H1 (cell line): ENCODE measurements around the gene NR2C2. TPM values are rescaled to one million over a fixed set of nuclear protein-coding genes. Genes with fewer than 3 reads are reported as not detected.

Experiments used
- CTCF ChIA-PET: fragments of 300-600 bp; sonication (Branson Sonifier 250); formaldehyde crosslinking; loops from one replicate; lab custom pipeline; 2021; ENCODE audit not compliant: partially characterized antibody; lab: Charles Lee
- POLR2A ChIA-PET: fragments of 300-600 bp; sonication (Branson Sonifier 250); formaldehyde crosslinking; loops from one replicate; lab custom pipeline; 2021; ENCODE audit warnings: inconsistent platforms; ENCODE audit not compliant: partially characterized antibody; lab: Charles Lee
- DNase-seq, 2 experiments: peaks; one replicate each; pipeline versions ENCODE4 v3.0.0 to v3.0.0-alpha.2; 2010 to 2022; ENCODE audit warnings: low spot score in 2 of 2, low read depth in 1 of 2, mixed read lengths in 1 of 2
- FAIRE-seq: peaks from 2 replicates; lab custom pipeline; 2011; peaks lifted over from hg19 to GRCh38; lab: Jason Lieb, UNC
- H2AFZ ChIP-seq: 2 replicates; pipeline ENCODE4 v1.8.1; 2012; ENCODE audit warnings: low read length, inconsistent platforms
- H2AK5ac ChIP-seq: 2 replicates; pipeline ENCODE4 v1.6.1; 2013; ENCODE audit warnings: low read depth, low read length
- H2BK120ac ChIP-seq: replicated peaks from 2 replicates; pipeline ENCODE3; 2013; ENCODE audit warnings: low read depth, low read length, inconsistent platforms
- H2BK12ac ChIP-seq: 2 replicates; pipeline ENCODE4 v1.6.1; 2013; ENCODE audit warnings: low read depth, low read length
- H2BK15ac ChIP-seq: 2 replicates; pipeline ENCODE4 v1.6.1; 2013; ENCODE audit warnings: low read length
- H2BK20ac ChIP-seq: 2 replicates; pipeline ENCODE4 v1.6.1; 2013; ENCODE audit warnings: low read length
- H2BK5ac ChIP-seq: 2 replicates; pipeline ENCODE4 v1.6.1; 2013; ENCODE audit warnings: low read depth, low read length
- H3K14ac ChIP-seq: 2 replicates; pipeline ENCODE4 v1.6.1; 2013; ENCODE audit warnings: inconsistent platforms; ENCODE audit not compliant: insufficient read length
- H3K18ac ChIP-seq: 2 replicates; pipeline ENCODE4 v1.6.1; 2013; ENCODE audit warnings: low read length; ENCODE audit errors: extremely low read depth
- H3K23ac ChIP-seq: 2 replicates; pipeline ENCODE4 v1.6.1; 2013; ENCODE audit warnings: inconsistent platforms; ENCODE audit not compliant: insufficient read length
- H3K23me2 ChIP-seq: 2 replicates; pipeline ENCODE4 v1.6.1; 2013; ENCODE audit warnings: low read depth, low read length
- H3K27ac ChIP-seq: 2 replicates; pipeline ENCODE4 v1.6.1; 2011; ENCODE audit warnings: low read depth, low read length, inconsistent platforms
- H3K27me3 ChIP-seq, 4 experiments: replicated peaks in 1 of 4; 1 replicate in 1 of 4; 2 replicates in 3 of 4; pipeline versions ENCODE4 v1.6.1 to v1.8.1; 2011 to 2013; ENCODE audit warnings: low read length in 3 of 4, mild to moderate bottlenecking in 3 of 4, inconsistent platforms in 2 of 4, mixed read lengths in 2 of 4, moderate library complexity in 1 of 4; ENCODE audit not compliant: control insufficient read depth in 3 of 4, insufficient read depth in 3 of 4; ENCODE audit errors: extremely low read depth in 1 of 4
- H3K36me3 ChIP-seq, 4 experiments: 2 replicates each; pipeline versions ENCODE4 v1.6.1 to v1.8.1; 2011 to 2013; ENCODE audit warnings: mild to moderate bottlenecking in 4 of 4, low read length in 3 of 4, moderate library complexity in 2 of 4, control low read depth in 1 of 4, inconsistent platforms in 1 of 4; ENCODE audit not compliant: insufficient read depth in 4 of 4, control insufficient read depth in 2 of 4
- H3K4ac ChIP-seq: replicated peaks from 2 replicates; pipeline ENCODE3; 2013; ENCODE audit warnings: low read length, low read depth, mixed read lengths, inconsistent platforms; ENCODE audit not compliant: insufficient read length
- H3K4me1 ChIP-seq, 4 experiments: replicated peaks in 1 of 4; 1 replicate in 1 of 4; 2 replicates in 3 of 4; pipeline versions ENCODE4 v1.6.1 to v1.8.1; 2011 to 2013; ENCODE audit warnings: low read length in 3 of 4, inconsistent platforms in 2 of 4, mixed read lengths in 1 of 4; ENCODE audit not compliant: insufficient read depth in 4 of 4, control insufficient read depth in 3 of 4
- H3K4me2 ChIP-seq, 2 experiments: 2 replicates each; pipeline versions ENCODE4 v1.6.1 to v1.8.1; 2011 to 2013; ENCODE audit warnings: low read depth in 2 of 2, low read length in 2 of 2, control low read depth in 1 of 2, inconsistent platforms in 1 of 2, mild to moderate bottlenecking in 1 of 2; ENCODE audit not compliant: insufficient read depth in 1 of 2
- H3K4me3 ChIP-seq, 4 experiments: fragments of 200-600, 300-600 bp in 1 of 4; sonication (generic), shearing (Covaris generic), sonication (Bioruptor Twin) in 1 of 4; 2 replicates each; pipeline versions ENCODE4 v1.5.1 to v1.8.1; 2011 to 2016; ENCODE audit warnings: low read length in 4 of 4, low read depth in 3 of 4, control low read depth in 2 of 4, inconsistent platforms in 2 of 4, mild to moderate bottlenecking in 2 of 4, mixed read lengths in 1 of 4, moderate library complexity in 1 of 4; ENCODE audit not compliant: insufficient read depth in 2 of 4; ENCODE audit errors: extremely low read depth in 1 of 4
- H3K56ac ChIP-seq: replicated peaks from 2 replicates; pipeline ENCODE3; 2013; ENCODE audit warnings: low read depth, mild to moderate bottlenecking, mixed read lengths, low read length, inconsistent platforms; ENCODE audit not compliant: insufficient read length
- H3K79me1 ChIP-seq: 2 replicates; pipeline ENCODE4 v1.6.1; 2013; ENCODE audit warnings: low read depth, low read length, control low read depth
- H3K79me2 ChIP-seq, 2 experiments: 2 replicates each; pipeline versions ENCODE4 v1.6.1 to v1.8.1; 2012 to 2013; ENCODE audit warnings: low read length in 2 of 2, mild to moderate bottlenecking in 2 of 2, inconsistent platforms in 1 of 2; ENCODE audit not compliant: insufficient read depth in 2 of 2, control insufficient read depth in 1 of 2
- H3K9ac ChIP-seq, 4 experiments: replicated peaks in 1 of 4; 1 replicate in 1 of 4; 2 replicates in 3 of 4; pipeline versions ENCODE4 v1.6.1 to v1.8.1; 2011 to 2013; ENCODE audit warnings: low read depth in 3 of 4, low read length in 3 of 4, control low read depth in 2 of 4, mild to moderate bottlenecking in 2 of 4, moderate library complexity in 2 of 4, inconsistent platforms in 1 of 4; ENCODE audit errors: extremely low read depth in 1 of 4
- H3K9me3 ChIP-seq, 2 experiments: 2 replicates each; pipeline versions ENCODE4 v1.6.1 to v1.8.1; 2012 to 2013; ENCODE audit warnings: mild to moderate bottlenecking in 2 of 2, moderate library complexity in 2 of 2, control low read depth in 1 of 2, inconsistent platforms in 1 of 2, low read depth in 1 of 2, low read length in 1 of 2, mixed read lengths in 1 of 2; ENCODE audit not compliant: insufficient read depth in 2 of 2
- H4K20me1 ChIP-seq, 2 experiments: replicated peaks in 1 of 2; 2 replicates each; pipeline versions ENCODE3 to v1.8.1; 2011 to 2013; ENCODE audit warnings: inconsistent platforms in 2 of 2, low read length in 2 of 2, mild to moderate bottlenecking in 1 of 2; ENCODE audit not compliant: insufficient read depth in 2 of 2, control insufficient read depth in 1 of 2
- H4K5ac ChIP-seq: 2 replicates; pipeline ENCODE4 v1.6.1; 2013; ENCODE audit warnings: low read length, low read depth, mixed read lengths, inconsistent platforms; ENCODE audit not compliant: insufficient read length
- H4K8ac ChIP-seq: 2 replicates; pipeline ENCODE4 v1.8.0; 2013; ENCODE audit warnings: mild to moderate bottlenecking, moderate library complexity, low read length, inconsistent platforms; ENCODE audit not compliant: insufficient read depth; ENCODE audit errors: extremely low read depth
- H4K91ac ChIP-seq: replicated peaks from 2 replicates; pipeline ENCODE3; 2013; ENCODE audit warnings: low read length, mixed read lengths, inconsistent platforms; ENCODE audit not compliant: insufficient read length
- CBX5 ChIP-seq: fragments of 300-800, 300-1000 bp; sonication (generic); IDR thresholded peaks from 2 replicates; pipeline ENCODE4 v1.7.1; 2016; ENCODE audit warnings: antibody characterized with exemption, low read length, low read depth
- CTBP2 ChIP-seq: IDR thresholded peaks from 2 replicates; pipeline ENCODE4 v1.7.0; 2011; ENCODE audit warnings: borderline replicate concordance, mild to moderate bottlenecking, moderate library complexity, mixed read lengths, low read length; ENCODE audit not compliant: insufficient read depth, insufficient read length
- MAFK ChIP-seq: IDR thresholded peaks from 2 replicates; pipeline ENCODE4 v1.6.1; 2012; ENCODE audit warnings: low read depth, mild to moderate bottlenecking, improper control_type of control experiment, low read length
- POU5F1 ChIP-seq: IDR thresholded peaks from 2 replicates; pipeline ENCODE4 v1.6.1; 2011; ENCODE audit warnings: low read depth, mild to moderate bottlenecking, low read length, moderate library complexity
- RAD21 ChIP-seq, 2 experiments: IDR thresholded peaks in 1 of 2; conservative IDR thresholded peaks in 1 of 2; 2 replicates each; pipeline ENCODE4 v1.6.1; 2011; ENCODE audit warnings: low read depth in 2 of 2, low read length in 2 of 2, improper control_type of control experiment in 1 of 2, inconsistent platforms in 1 of 2, mild to moderate bottlenecking in 1 of 2, moderate library complexity in 1 of 2
- SP2 ChIP-seq: IDR thresholded peaks from 2 replicates; pipeline ENCODE4 v1.6.1; 2012; ENCODE audit warnings: mild to moderate bottlenecking, low read length, inconsistent platforms
- SUZ12 ChIP-seq: fragments of 200-600 bp; sonication (generic); IDR thresholded peaks from 2 replicates; pipeline ENCODE4 v1.6.1; 2012; ENCODE audit warnings: mild to moderate bottlenecking, inconsistent platforms, low read length, moderate library complexity, mixed read lengths
- TAF1 ChIP-seq: IDR thresholded peaks from 2 replicates; pipeline ENCODE4 v1.6.1; 2011; ENCODE audit warnings: mild to moderate bottlenecking, low read depth, low read length
- TCF12 ChIP-seq: IDR thresholded peaks from 2 replicates; pipeline ENCODE4 v1.6.1; 2011; ENCODE audit warnings: low read depth, mild to moderate bottlenecking, low read length
- TEAD4 ChIP-seq: IDR thresholded peaks from 2 replicates; pipeline ENCODE4 v1.6.1; 2012; ENCODE audit warnings: low read depth, low read length, inconsistent platforms, mixed read lengths
- WGBS, 2 experiments: shearing (Covaris generic) in 1 of 2; methylation state at CpG; one replicate each; pipeline versions ENCODE4 v1.1.6 to v1.1.7; 2013 to 2015; ENCODE audit warnings: low lambda C conversion rate in 2 of 2, mixed read lengths in 2 of 2, inconsistent platforms in 1 of 2, low coverage in 1 of 2, missing lambda C conversion rate in 1 of 2; ENCODE audit not compliant: insufficient replicate concordance in 2 of 2, insufficient coverage in 1 of 2, insufficient read length in 1 of 2; ENCODE audit errors: extremely low coverage in 1 of 2, missing lambda C conversion rate in 1 of 2; 5-methylcytosine and 5-hydroxymethylcytosine counted together
- polyA plus RNA-seq, 7 experiments: library from polyadenylated mRNA; depleted of rRNA in 3 of 7; stranded (reverse) in 5 of 7; unstranded in 2 of 7; fragments of >200 nt in 5 of 7; fragments of 200-250 nt in 2 of 7; gene quantifications; 1 replicate in 5 of 7; 2 replicates in 1 of 7; 4 replicates in 1 of 7; pipeline versions ENCODE4 v1.2.1 to v1.2.3, GENCODE V29; 2011 to 2013; ENCODE audit warnings: missing spikeins in 2 of 7, mixed read lengths in 2 of 7
- total RNA-seq: library from RNA; stranded (reverse); fragmentation: NEBNext Ultra II Directional; extraction: Animal tissue kit (Norgen Biotek cat#: 25700); gene quantifications from 2 replicates; pipeline ENCODE4 v1.2.1, GENCODE V29; 2021
- TF ChIP-seq, protein P1 (sequence below): IDR thresholded peaks from 2 replicates; pipeline ENCODE4 v1.6.1; 2012; ENCODE audit warnings: inconsistent platforms

NR2C2 gene
- total and polyA plus RNA-seq, 2 of the 8 experiments (the other 6 are each of a cell fraction or from before 2014, with no cell fraction given) = 16.6 to 44.4 TPM

DNA sequence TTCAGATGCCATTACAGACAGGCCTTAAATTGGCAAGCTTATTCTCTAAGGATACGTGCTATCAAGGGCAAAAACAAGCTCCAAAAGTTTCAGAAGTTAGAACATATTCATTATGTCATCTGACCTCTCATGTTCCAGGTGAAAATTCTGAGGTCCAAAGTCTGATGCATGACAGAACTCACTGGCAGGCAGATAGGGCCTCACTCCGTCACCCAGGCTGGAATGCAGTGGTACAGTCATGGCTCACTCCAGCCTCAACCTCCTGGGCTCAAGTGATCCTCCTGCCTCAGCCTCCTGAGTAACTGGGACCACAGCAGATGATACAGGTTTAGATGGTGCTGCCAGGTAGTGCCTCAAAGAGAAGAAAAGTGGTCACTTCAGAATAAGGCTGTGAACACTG is 102.2 kb downstream of the NR2C2 start:
- Histone ChIP-seq H4K5ac (no peak overlapping the region), H3K4me3 (no peak overlapping the region), H2BK15ac (no peak overlapping the region), H4K8ac (no peak overlapping the region), H3K9me3 (no peaks in the 10 kb centered on the region), H3K36me3 (peaks cover 21 to 70% (median 49%) of the 10 kb centered on the region in 4 experiments; a peak in 7 of 8 replicates), H3K4me1 (no peaks in the 10 kb centered on the region; a peak in 1 of 7 replicates), H3K27ac (no peak overlapping the region), H4K20me1 (peaks cover 17 to 25% of the 10 kb centered on the region in 2 experiments), H2BK5ac (no peak overlapping the region), H3K14ac (no peak overlapping the region), H2AFZ (no peak overlapping the region), H3K9ac (no peak overlapping the region), H3K79me2 (peaks cover 0 to 25% of the 10 kb centered on the region in 2 experiments; a peak in 3 of 4 replicates), H2BK12ac (no peak overlapping the region), H4K91ac (no peak overlapping the region), H3K56ac (no peak overlapping the region), H3K23me2 (no peaks in the 10 kb centered on the region), H3K4me2 (no peak overlapping the region), H3K4ac (no peak overlapping the region), H3K79me1 (no peaks in the 10 kb centered on the region; the same call in 1 of the 2 replicates), H2BK20ac (no peak overlapping the region), H2AK5ac (no peak overlapping the region), H3K27me3 (no peaks in the 10 kb centered on the region), H3K18ac (no peak overlapping the region), H3K23ac (no peak overlapping the region), H2BK120ac (no peak overlapping the region)
- ChIA-PET POLR2A (interaction anchor here (1.2 to 2.4 kb wide), 5 partner anchors 12 to 24 kb away, joined by 3 to 11 read pairs (median 3); partner anchors contain the start of gene MRPS25), CTCF (interaction anchor here (0.7 to 1.9 kb wide), 5 partner anchors 9 to 124 kb away, joined by 3 to 10 read pairs (median 3); no protein-coding TSS in a partner anchor)
- 90% methylated on average over 2 of the region's 2 CpGs; no CpG with 5 or more reads in 1 of the 2 experiments for WGBS, 2 experiments
- FAIRE-seq (no peak), DNase-seq (no peak)
- TF ChIP-seq MAFK (no peak), TEAD4 (no peak), RAD21 (IDR thresholded peaks at IDR 0.05 in 1 of 2, conservative IDR thresholded peaks at IDR 0.05 in 1 of 2; ENCODE audit: low read depth in 2 of 2, low read length in 2 of 2) (no peak), SP2 (no peak), SUZ12 (no peak), CTBP2 (no peak), TAF1 (no peak), CBX5 (no peak), TCF12 (no peak), POU5F1 (no peak)
- TF ChIP-seq, protein P1, sequence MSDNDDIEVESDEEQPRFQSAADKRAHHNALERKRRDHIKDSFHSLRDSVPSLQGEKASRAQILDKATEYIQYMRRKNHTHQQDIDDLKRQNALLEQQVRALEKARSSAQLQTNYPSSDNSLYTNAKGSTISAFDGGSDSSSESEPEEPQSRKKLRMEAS = no peak
